ENCODE results near the gene MRPS27. TPM values are rescaled to one million over a fixed set of nuclear protein-coding genes. Genes with fewer than 3 reads are reported as not detected.

MRPS27 gene
- total and polyA plus RNA-seq, 9 of the 15 experiments (the other 6 are each of a cell fraction or from before 2014, with no cell fraction given) = 73.6 to 144 (median 106) TPM

- no peak for TF ChIP-seq CUX1 (CRISPR knock-in tag; IDR thresholded peaks at IDR 0.05)
These were observed 135.6 kb downstream of the MRPS27 start (continued) for GRCh38 chr5:72184408-72184807.

- POLR2A ChIA-PET = no interaction called here
- no TSS peak for BruUV-seq (replicated peaks)
- no peak overlapping the region for H3K9ac ChIP-seq (ENCODE audit: insufficient read depth in 1 of 2, low read depth in 2 of 2, low read length in 2 of 2)
- no peak overlapping the region for H3K27ac ChIP-seq (ENCODE audit: extremely low read depth, low read depth, low read length)
- CTCF ChIA-PET (ENCODE audit: low intra/inter-chr PET ratio) = no interaction called here
- no peak for DNase-seq (ENCODE audit: extremely low read depth in 1 of 4, low spot score in 3 of 4)
- no peaks in the 10 kb centered on the region for H3K79me2 ChIP-seq (ENCODE audit: control insufficient read depth, insufficient read depth, low read length)
- intact Hi-C loops (cut with micrococcal nuclease) (no loop called here), in situ Hi-C loops (cut with MboI) (no loop called here)
- 90% methylated on average over 7 of the region's 7 CpGs for WGBS (ENCODE audit: insufficient coverage, low coverage, missing lambda C conversion rate)
- FAIRE-seq = no peak
- H2AFZ ChIP-seq (ENCODE audit: low read depth, low read length) = no peak overlapping the region
- H3K36me3 ChIP-seq (ENCODE audit: control insufficient read depth, insufficient read depth, low read length) = peaks cover 54% of the 10 kb centered on the region
- H3K9me3 ChIP-seq (replicated peaks; ENCODE audit: control insufficient read depth, insufficient read depth, low read depth, low read length) = no peaks in the 10 kb centered on the region
- H3K4me2 ChIP-seq (ENCODE audit: insufficient read depth, low read length) = no peak overlapping the region
- TF ChIP-seq TFAP4 (CRISPR knock-in tag; IDR thresholded peaks at IDR 0.05; ENCODE audit: borderline replicate concordance) (no peak), ZBTB17 (CRISPR knock-in tag; IDR thresholded peaks at IDR 0.05) (no peak), CGGBP1 (CRISPR knock-in tag; IDR thresholded peaks at IDR 0.05) (no peak)
- no peaks in the 10 kb centered on the region for H4K20me1 ChIP-seq (replicated peaks; ENCODE audit: control insufficient read depth, insufficient read depth, low read length)
- no peak overlapping the region for H3K4me3 ChIP-seq
- H3K4me1 ChIP-seq (replicated peaks in 1 of 2; ENCODE audit: control insufficient read depth in 2 of 2, insufficient read depth in 2 of 2, low read length in 2 of 2) = peaks cover 0 to 3% of the 10 kb centered on the region in 2 experiments; a peak in 2 of 5 replicates
- ATAC-seq = no peak
- no peaks in the 10 kb centered on the region for H3K27me3 ChIP-seq (ENCODE audit: control insufficient read depth in 2 of 2, insufficient read depth in 2 of 2, low read length in 2 of 2)
- H3K9me1 ChIP-seq (ENCODE audit: control insufficient read depth, insufficient read depth, low read length) = no peaks in the 10 kb centered on the region
These were observed 136.9 kb downstream of the MRPS27 start for GRCh38 chr5:72183101-72183520.
